Endometrium (tissue), 2 donors: ENCODE measurements around the gene OR4K13.

Experiments
- FAIRE-seq: peaks from 2 replicates; lab custom pipeline; 2012; peaks lifted over from hg19 to GRCh38; lab: Jason Lieb, UNC
- donor health status: control.
- donor health status: control.

OR4K13 gene, protein sequence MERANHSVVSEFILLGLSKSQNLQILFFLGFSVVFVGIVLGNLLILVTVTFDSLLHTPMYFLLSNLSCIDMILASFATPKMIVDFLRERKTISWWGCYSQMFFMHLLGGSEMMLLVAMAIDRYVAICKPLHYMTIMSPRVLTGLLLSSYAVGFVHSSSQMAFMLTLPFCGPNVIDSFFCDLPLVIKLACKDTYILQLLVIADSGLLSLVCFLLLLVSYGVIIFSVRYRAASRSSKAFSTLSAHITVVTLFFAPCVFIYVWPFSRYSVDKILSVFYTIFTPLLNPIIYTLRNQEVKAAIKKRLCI

DNA sequence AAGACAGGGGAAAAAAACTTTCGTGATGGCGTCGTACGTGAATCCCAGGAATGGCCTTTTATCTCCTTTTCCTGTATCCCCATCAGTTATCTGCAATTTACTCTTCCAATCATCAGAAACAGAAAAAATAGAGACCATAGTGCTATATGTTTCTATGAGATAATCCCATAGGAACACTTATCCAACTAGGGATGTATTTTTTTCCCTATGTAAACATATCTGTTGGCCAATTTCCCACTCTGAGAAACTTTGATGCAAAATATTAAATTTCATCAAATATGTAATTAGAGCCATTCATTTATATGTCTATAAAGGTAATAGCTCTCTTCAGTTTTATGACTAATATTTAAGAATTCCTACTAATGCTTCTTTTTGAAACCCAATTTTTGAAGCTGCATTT lies at the start of gene OR4K13:
Gene OR4K13 (minus strand): TSS at position 101 of the 400 bp plus-strand sequence. CDS start 1,280 bp downstream, outside the sequence.
- FAIRE-seq, result no peak

DNA sequence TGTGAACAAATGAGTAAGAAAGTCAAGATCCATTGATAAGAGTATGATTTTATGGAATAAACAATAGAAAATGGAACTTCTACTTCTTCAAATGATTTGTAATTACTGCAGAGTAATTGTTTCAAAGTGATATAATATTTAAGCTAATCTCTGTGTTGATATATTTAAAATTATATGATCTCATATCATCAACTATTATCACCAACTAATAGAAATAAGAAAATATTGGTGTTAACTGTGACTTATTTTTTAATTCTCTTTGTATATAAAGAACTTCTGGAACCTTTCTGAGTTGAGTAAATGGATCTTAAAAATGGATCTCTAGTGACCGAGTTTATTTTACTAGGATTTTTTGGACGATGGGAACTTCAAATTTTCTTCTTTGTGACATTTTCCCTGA lies 23.9 kb upstream of the OR4K13 start, which contains the start of gene OR4L1:
Gene OR4L1 (plus strand): TSS at position 301 of the 400 bp plus-strand sequence. CDS start 0 bp downstream, at position 301.
- FAIRE-seq, result no peak

DNA sequence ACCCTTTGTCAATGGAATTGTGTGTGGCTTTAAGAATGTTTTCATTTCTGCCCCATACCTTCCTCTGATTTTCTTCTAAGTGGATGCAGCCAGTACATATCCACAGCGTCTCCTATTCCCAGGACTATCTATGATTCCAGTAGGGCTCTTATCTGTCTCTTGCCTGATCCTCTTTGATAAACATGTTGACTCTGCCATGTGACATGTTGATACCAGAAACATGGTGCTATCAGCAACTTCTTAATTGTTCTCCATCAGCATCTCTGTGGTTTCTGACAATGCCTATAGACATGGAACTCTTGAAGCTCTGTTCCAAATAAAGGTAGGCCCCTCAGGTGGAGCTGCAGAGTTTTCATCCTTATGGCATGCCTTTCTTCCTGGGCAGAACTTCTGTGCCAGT lies 12.4 kb upstream of the OR4K13 start:
- no peak for FAIRE-seq

DNA sequence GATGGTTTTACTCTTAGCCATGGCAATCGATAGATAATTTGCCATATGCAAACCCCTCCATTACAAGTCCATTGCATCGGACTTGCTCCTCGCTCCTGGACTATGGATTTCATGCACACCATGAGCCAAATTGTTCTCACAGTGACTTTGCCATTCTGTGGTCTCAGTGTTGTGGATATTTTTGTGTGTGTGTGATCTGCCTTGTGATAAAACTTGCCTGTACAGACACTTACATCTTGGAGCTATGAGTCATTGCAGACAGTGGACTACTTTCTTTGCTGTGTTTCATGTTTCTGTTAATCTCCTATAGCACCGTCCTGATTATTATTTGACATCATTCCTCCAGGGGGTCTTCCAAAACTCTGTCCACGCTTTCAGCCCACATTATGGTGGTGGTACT lies 8.4 kb upstream of the OR4K13 start:
- no peak for FAIRE-seq

DNA sequence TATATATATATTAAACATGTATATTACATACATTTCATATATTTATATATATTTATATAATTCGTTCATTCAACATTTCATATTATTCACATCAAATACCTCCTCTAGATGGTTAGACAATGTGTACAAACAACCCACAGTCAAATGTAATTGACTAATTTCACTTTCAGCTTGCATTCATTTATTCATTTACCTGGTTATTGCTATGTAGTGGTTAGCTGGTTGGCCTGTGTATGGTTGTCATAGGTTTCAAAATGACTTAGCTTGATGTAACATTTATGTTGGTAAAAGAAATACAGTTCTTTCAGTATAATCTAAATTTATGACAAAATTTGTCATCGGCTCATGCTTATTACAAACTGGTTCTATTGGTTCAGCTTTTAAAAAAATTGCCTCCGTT lies 389 bp downstream of the OR4K13 start:
- FAIRE-seq, result no peak

DNA sequence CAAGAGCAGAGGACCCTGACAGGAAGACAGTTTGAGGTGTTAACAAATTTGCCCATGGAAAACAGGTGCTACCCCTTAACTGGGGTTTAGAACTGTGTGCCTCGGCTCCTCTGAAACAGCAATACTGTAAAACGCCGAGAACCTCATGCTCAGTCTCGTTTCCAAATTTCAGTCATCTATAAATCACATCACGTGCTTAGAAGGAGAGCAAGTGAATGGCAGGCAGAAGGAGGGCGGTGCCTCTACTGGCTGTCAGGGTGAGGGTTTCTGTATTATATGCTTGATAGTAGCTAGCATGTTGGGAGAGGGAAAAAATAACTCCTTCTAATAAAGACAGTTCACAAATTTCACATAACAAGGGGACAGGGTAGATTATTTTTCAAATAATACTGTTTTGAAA lies 4.8 kb downstream of the OR4K13 start:
- FAIRE-seq, result no peak

DNA sequence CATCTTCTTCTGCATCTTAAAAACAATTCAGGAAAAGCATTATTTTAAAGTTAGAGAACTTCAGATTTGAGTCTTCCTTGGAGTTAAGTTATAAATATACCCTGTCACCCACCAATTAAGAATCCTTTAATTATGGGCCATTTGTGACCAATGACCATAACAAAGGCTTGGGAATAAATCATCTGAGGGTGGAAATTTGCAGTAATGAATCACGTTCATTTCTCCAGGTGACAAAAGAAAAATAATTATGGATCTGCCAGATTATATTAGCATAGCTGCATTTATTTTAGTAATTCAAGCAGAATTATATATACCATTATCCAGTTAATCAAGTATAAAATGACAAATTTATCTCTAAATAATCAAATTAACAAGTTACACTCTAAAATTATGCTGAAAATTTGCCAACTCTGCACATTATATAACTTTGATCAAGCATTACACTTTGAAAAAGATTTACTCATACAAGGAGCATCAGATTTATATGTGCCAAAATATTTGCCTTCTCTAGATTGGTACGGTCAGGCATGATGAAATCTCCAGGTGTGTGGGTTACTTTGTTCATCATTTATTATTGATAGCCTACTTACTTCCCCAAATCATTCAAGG lies 16.5 kb downstream of the OR4K13 start, which contains the start of gene OR4K14:
Gene OR4K14 (minus strand): TSS at position 51 of the 609 bp plus-strand sequence. CDS start 4,114 bp downstream, outside the sequence.
- no peak for FAIRE-seq

DNA sequence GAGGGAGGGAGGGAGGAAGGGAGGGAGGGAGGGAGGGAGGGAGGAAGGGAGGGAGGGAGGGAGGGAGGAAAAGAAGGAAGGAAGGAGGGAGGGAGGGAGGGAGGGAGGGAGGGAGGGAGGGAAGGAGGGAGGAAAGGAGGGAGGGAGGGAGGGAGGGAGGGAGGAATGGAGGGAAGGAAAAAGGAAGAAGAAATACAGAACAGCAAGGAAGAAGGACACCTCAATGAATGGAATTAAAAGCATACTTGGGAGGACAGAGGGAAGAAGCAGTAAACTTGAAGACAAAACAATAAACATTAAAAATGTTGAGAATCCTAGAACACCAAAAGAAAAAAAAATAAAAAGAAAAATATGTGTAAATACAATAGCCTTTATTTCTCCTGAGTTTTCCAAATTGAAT lies 27.7 kb downstream of the OR4K13 start:
- FAIRE-seq, result no peak

DNA sequence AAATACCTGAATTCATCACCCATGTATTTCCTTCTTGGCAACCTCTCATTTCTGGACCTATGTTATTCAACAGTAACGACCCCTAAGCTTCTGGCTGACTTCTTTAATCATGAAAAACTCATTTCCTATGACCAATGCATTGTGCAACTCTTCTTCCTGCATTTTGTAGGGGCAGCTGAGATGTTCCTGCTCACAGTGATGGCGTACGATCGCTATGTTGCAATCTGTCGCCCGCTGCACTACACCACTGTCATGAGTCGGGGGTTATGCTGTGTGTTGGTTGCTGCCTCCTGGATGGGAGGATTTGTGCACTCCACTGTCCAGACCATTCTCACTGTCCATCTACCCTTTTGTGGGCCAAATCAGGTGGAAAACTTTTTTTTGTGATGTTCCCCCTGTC lies 33.5 kb downstream of the OR4K13 start:
- no peak for FAIRE-seq

DNA sequence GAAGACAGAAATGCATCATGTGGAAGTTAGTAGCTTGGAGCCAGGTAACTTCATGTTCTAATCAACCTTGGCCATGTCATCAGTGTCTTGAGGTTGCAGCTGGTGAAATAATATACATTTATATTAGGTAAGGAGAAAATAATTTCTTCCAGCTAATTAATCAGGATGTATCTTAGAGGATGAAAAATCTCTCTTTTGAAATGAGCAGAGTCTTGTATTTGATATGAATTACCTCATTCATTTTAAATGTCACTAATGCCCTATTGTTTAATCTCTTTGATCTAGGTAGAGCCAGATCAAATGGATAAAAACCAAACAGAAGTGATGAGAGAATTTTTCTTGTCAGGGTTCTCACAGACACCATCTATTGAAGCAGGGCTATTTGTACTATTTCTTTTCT lies 34.0 kb downstream of the OR4K13 start, which contains the start of gene OR4Q2:
Gene OR4Q2 (plus strand): TSS at position 301 of the 400 bp plus-strand sequence.
- no peak for FAIRE-seq

DNA sequence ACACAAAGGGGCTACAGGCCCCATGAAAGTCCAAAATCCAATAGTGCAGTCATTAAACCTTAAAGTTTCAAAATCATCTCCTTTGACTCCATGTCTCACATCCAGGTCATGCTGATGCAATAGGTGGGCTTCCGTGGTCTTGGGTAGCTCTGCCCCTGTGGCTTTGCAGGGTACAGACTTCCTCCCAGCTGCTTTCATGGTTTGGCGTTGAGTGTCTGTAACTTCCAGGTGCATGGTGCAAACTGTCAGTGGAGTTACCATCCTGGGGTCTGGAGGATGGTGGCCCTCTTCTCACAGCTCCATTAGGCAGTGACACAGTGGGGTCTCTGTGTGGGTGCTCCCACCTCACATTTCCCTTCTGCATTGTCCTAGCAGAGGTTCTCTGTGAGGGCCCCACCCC lies 42.4 kb downstream of the OR4K13 start:
- FAIRE-seq, result no peak
